Hematopoietic multipotent progenitor cell treated with erythropoietin and hydrocortisone succinate and interleukin-3 and kit ligand, for 8 days (in vitro differentiated cells): ENCODE results near the gene CDKAL1.

Experiments used
- DNase-seq: peaks from one replicate; pipeline ENCODE4 v3.0.0-alpha.2; 2015

The CDKAL1 gene

GRCh38 chr6:20684474-20684873 lies 150.2 kb downstream of the CDKAL1 start:
- DNase-seq: no peak

GRCh38 chr6:20686142-20686541 lies 151.9 kb downstream of the CDKAL1 start:
- no peak for DNase-seq

DNA sequence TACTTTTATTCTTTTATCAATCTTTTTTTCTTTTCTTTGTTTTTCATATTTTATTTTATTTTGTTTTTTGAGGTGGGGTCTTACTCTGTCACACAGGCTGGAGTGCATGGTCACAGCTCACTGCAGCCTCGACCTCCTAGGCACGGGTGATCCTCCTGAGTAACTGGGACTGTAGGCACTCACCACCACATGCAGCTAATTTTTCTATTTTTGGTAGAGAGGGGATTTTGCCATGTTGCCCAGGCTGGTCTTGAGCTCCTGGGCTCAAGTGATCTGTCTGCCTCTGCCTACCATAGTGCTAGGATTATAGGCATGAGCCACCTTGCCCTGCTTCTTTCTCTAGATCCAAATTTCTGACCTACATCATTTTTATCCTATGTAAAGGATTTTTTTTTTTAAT lies 153.2 kb downstream of the CDKAL1 start:
- DNase-seq: no peak

DNA sequence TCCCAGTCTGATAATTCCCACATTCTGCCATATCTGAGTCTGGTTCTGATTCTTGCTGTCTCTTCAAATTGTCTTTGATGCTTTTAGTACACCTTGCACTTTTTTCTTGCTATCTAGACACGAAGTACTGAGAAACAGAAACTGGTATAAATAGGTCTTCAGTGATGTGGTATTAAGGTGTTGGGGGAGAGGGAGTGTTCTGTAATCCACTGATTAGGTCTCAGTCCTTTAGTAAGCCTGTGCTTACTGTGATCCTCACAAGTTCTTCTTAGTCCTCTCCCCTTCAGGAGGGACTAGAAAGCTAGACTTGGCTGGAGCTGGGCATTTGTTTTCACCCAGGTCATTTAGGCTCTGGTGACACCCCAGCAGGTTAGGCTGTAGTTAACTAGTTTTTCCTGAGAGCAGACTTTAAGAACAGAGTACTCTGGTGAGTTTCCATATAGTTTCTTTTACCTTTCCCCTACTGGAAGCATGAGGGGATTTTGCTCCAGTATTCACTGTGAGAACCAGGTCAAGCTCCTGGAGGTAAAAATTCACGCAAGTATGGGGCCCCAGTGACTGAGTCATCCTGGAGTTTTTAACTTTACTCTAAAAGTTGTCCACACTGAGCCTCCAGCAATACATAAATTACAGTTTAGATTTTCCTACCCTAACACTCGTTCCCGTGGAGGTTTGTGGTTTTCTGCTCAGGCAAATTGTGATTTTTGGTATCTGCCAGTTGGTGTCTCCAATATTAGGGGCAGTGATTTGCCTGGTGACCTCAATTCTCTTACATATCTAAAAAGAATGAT lies 154.6 kb downstream of the CDKAL1 start:
- no peak for DNase-seq

GRCh38 chr6:20691185-20691584 lies 156.9 kb downstream of the CDKAL1 start:
- no peak for DNase-seq

GRCh38 chr6:20692023-20692422 lies 157.8 kb downstream of the CDKAL1 start:
- no peak for DNase-seq

- peak; percentile 79 for DNase-seq
Measured at GRCh38 chr6:20693466-20694063, 159.3 kb downstream of the CDKAL1 start.

DNA sequence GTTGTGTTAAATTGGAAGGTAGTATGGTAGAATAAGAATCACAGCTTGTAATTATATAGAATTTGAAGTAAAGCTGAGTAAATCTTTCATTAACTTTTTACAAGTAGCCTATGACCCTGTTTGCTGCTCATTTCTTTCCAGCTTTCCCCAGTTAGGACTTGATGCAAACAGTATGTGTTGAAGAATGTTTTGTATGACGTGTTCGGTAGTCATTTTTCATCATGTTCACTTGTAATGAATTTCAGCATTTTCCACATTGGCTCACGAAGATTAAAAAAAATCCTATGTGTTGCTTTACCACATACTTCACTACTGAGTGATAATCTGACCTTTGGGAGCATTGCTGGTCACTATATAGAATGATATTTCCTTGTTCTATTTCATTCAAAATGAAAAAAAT lies 162.4 kb downstream of the CDKAL1 start:
- no peak for DNase-seq

- DNase-seq: no peak
Measured at GRCh38 chr6:20698675-20699074, 164.4 kb downstream of the CDKAL1 start.

DNA sequence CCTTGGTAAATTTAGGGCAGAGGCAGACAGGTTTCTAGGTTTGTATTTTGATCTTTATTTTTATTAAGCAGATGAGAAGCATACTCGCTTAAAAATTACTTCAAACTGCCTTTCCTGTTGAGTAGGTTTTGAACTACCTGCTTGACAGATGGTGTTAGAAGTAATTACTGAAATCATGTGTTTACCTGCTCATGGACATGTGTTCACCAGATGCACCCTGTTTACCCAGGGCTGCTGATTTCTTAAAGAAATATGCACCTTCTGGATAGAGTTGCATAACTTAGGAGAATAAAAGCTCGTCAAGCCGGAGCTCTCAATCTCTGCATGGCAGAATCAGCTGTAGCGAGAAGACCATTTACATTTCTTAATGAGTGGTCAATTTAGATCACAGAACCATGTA lies 165.1 kb downstream of the CDKAL1 start:
- DNase-seq: no peak

DNA sequence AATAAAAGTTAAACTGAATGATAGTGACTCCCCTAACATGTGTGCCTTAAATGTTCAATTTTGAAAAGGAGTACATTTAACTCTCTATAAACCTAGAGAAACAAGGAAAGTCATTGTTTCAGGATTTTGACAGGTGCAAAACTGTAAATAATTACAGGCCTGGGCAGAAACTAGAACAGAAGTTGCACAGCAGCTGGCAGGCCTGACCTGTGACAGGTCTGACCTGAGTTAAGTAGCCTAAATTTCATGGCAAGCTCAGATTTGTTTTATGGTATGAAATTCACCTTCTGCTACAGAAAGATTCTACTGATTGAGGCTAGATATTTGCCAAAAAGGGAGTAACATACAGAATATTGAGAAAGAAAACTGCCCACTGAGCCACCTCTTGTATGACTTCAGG lies 166.1 kb downstream of the CDKAL1 start:
- no peak for DNase-seq

DNA sequence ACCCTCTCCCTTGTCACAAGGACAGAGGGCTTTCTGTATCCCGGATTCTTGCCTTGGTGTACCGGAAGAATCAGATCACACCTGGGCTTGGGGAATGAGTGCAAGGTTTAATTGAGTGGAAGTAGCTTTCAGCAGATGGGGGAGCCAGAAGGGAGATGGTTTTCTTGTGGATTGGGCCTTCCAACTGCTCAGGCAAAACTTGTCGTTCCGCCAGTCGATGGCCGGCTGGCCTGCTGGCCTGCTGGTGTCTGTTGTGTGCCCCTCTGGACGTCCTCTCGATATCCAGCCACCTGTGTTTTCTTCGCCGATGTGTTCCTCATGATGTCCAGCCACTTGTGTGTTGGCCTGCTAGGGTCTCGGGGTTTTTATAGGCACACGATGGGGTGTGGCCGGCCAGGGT lies 168.1 kb downstream of the CDKAL1 start:
- DNase-seq: no peak

- DNase-seq: no peak
Measured at GRCh38 chr6:20703049-20703448, 168.8 kb downstream of the CDKAL1 start.

GRCh38 chr6:20704325-20705025 lies 170.2 kb downstream of the CDKAL1 start:
- DNase-seq: no peak

GRCh38 chr6:20705741-20706140 lies 171.5 kb downstream of the CDKAL1 start:
- DNase-seq: no peak

DNA sequence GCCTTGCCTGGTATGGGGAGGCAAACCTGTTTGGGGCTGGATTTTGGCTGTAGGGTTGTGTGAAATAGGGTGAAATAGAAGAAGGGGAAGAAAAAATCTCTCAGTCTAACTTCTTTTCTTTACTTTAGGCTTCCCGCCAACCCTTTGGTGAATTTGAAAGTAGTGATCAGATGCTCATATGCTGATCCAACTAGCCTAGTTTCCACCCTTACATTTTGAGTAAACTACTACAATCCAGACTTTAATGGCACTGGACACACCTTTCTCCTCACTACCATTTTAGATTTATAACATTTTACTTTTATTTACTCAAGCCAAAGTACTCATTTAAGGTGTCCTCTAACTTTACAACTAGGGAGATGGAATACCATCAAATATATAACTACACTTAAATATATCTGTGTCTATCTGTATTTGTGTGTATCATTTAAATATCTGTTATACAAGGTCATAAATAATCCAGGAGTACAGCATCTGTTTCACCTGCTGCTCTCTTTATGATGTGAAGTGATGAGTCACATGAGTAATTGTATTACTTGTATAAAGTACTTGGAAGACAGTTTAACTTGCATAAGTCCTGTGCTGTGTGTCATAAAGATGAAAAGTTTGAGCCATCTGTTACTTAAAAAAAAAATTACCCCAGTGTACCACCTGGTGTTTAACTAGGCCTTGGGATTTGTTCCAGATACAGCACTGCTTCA lies 172.1 kb downstream of the CDKAL1 start:
- DNase-seq: no peak

- DNase-seq: no peak
Measured at GRCh38 chr6:20706939-20707485, 172.8 kb downstream of the CDKAL1 start.

DNA sequence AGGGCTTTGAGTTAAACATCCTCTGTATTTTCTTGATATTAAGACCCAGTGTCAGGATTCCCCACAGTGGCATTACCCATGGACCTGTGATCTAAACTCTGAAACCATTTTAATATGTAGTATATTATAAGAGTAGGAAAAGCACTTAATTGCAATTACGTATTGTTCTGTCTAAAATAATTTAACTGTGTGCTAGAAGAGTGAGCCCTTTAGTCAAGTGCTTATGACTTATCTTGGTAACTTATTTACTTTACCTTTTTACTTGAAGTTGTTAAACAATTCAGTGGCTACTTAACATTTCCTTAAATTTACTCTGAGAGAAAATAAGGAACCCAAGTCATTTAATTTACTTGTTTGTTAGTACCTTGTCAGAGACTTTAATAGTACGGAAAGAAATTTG lies 173.6 kb downstream of the CDKAL1 start:
- no peak for DNase-seq

GRCh38 chr6:20708367-20709124 lies 174.3 kb downstream of the CDKAL1 start:
- DNase-seq: no peak

- DNase-seq: no peak
Measured at GRCh38 chr6:20709451-20709850, 175.2 kb downstream of the CDKAL1 start.

DNA sequence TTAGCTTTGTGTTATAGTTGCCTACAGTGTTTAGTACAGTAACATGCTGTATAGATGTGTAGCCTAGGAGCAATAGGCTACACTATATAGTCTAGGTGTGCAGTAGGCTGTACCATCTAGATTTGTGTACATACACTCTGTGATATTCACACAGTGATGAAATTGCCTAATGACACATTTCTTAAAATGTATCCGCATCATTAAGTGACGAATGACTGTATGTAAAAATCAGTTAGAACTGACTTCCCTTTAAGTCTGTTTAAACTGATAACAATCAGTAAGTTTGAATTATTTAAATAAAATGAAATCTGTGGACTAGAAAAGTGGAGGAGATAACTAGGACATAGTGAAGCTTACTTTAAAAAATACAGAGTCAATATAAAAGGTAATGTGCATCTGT lies 176.1 kb downstream of the CDKAL1 start:
- no peak for DNase-seq

- peak; percentile 47 for DNase-seq
Measured at GRCh38 chr6:20711518-20711917, 177.3 kb downstream of the CDKAL1 start.
